H1 (cell line): ENCODE data around the gene HABP2. TPM values are rescaled to one million over a fixed set of nuclear protein-coding genes. Genes with fewer than 3 reads are reported as not detected.

Experiments used
- CTCF ChIA-PET: fragments of 300-600 bp; sonication (Branson Sonifier 250); formaldehyde crosslinking; loops from one replicate; lab custom pipeline; 2021; ENCODE audit not compliant: partially characterized antibody; lab: Charles Lee
- POLR2A ChIA-PET: fragments of 300-600 bp; sonication (Branson Sonifier 250); formaldehyde crosslinking; loops from one replicate; lab custom pipeline; 2021; ENCODE audit warnings: inconsistent platforms; ENCODE audit not compliant: partially characterized antibody; lab: Charles Lee
- DNase-seq, 2 experiments: peaks; one replicate each; pipeline versions ENCODE4 v3.0.0 to v3.0.0-alpha.2; 2010 to 2022; ENCODE audit warnings: low spot score in 2 of 2, low read depth in 1 of 2, mixed read lengths in 1 of 2
- FAIRE-seq: peaks from 2 replicates; lab custom pipeline; 2011; peaks lifted over from hg19 to GRCh38; lab: Jason Lieb, UNC
- H2AFZ ChIP-seq: 2 replicates; pipeline ENCODE4 v1.8.1; 2012; ENCODE audit warnings: low read length, inconsistent platforms
- H2AK5ac ChIP-seq: 2 replicates; pipeline ENCODE4 v1.6.1; 2013; ENCODE audit warnings: low read depth, low read length
- H2BK120ac ChIP-seq: replicated peaks from 2 replicates; pipeline ENCODE3; 2013; ENCODE audit warnings: low read depth, low read length, inconsistent platforms
- H2BK12ac ChIP-seq: 2 replicates; pipeline ENCODE4 v1.6.1; 2013; ENCODE audit warnings: low read depth, low read length
- H2BK15ac ChIP-seq: 2 replicates; pipeline ENCODE4 v1.6.1; 2013; ENCODE audit warnings: low read length
- H2BK20ac ChIP-seq: 2 replicates; pipeline ENCODE4 v1.6.1; 2013; ENCODE audit warnings: low read length
- H2BK5ac ChIP-seq: 2 replicates; pipeline ENCODE4 v1.6.1; 2013; ENCODE audit warnings: low read depth, low read length
- H3K14ac ChIP-seq: 2 replicates; pipeline ENCODE4 v1.6.1; 2013; ENCODE audit warnings: inconsistent platforms; ENCODE audit not compliant: insufficient read length
- H3K18ac ChIP-seq: 2 replicates; pipeline ENCODE4 v1.6.1; 2013; ENCODE audit warnings: low read length; ENCODE audit errors: extremely low read depth
- H3K23ac ChIP-seq: 2 replicates; pipeline ENCODE4 v1.6.1; 2013; ENCODE audit warnings: inconsistent platforms; ENCODE audit not compliant: insufficient read length
- H3K23me2 ChIP-seq: 2 replicates; pipeline ENCODE4 v1.6.1; 2013; ENCODE audit warnings: low read depth, low read length
- H3K27ac ChIP-seq: 2 replicates; pipeline ENCODE4 v1.6.1; 2011; ENCODE audit warnings: low read depth, low read length, inconsistent platforms
- H3K27me3 ChIP-seq, 4 experiments: replicated peaks in 1 of 4; 1 replicate in 1 of 4; 2 replicates in 3 of 4; pipeline versions ENCODE4 v1.6.1 to v1.8.1; 2011 to 2013; ENCODE audit warnings: low read length in 3 of 4, mild to moderate bottlenecking in 3 of 4, inconsistent platforms in 2 of 4, mixed read lengths in 2 of 4, moderate library complexity in 1 of 4; ENCODE audit not compliant: control insufficient read depth in 3 of 4, insufficient read depth in 3 of 4; ENCODE audit errors: extremely low read depth in 1 of 4
- H3K36me3 ChIP-seq, 4 experiments: 2 replicates each; pipeline versions ENCODE4 v1.6.1 to v1.8.1; 2011 to 2013; ENCODE audit warnings: mild to moderate bottlenecking in 4 of 4, low read length in 3 of 4, moderate library complexity in 2 of 4, control low read depth in 1 of 4, inconsistent platforms in 1 of 4; ENCODE audit not compliant: insufficient read depth in 4 of 4, control insufficient read depth in 2 of 4
- H3K4ac ChIP-seq: replicated peaks from 2 replicates; pipeline ENCODE3; 2013; ENCODE audit warnings: low read length, low read depth, mixed read lengths, inconsistent platforms; ENCODE audit not compliant: insufficient read length
- H3K4me1 ChIP-seq, 4 experiments: replicated peaks in 1 of 4; 1 replicate in 1 of 4; 2 replicates in 3 of 4; pipeline versions ENCODE4 v1.6.1 to v1.8.1; 2011 to 2013; ENCODE audit warnings: low read length in 3 of 4, inconsistent platforms in 2 of 4, mixed read lengths in 1 of 4; ENCODE audit not compliant: insufficient read depth in 4 of 4, control insufficient read depth in 3 of 4
- H3K4me2 ChIP-seq, 2 experiments: 2 replicates each; pipeline versions ENCODE4 v1.6.1 to v1.8.1; 2011 to 2013; ENCODE audit warnings: low read depth in 2 of 2, low read length in 2 of 2, control low read depth in 1 of 2, inconsistent platforms in 1 of 2, mild to moderate bottlenecking in 1 of 2; ENCODE audit not compliant: insufficient read depth in 1 of 2
- H3K4me3 ChIP-seq, 4 experiments: fragments of 200-600, 300-600 bp in 1 of 4; sonication (generic), shearing (Covaris generic), sonication (Bioruptor Twin) in 1 of 4; 2 replicates each; pipeline versions ENCODE4 v1.5.1 to v1.8.1; 2011 to 2016; ENCODE audit warnings: low read length in 4 of 4, low read depth in 3 of 4, control low read depth in 2 of 4, inconsistent platforms in 2 of 4, mild to moderate bottlenecking in 2 of 4, mixed read lengths in 1 of 4, moderate library complexity in 1 of 4; ENCODE audit not compliant: insufficient read depth in 2 of 4; ENCODE audit errors: extremely low read depth in 1 of 4
- H3K56ac ChIP-seq: replicated peaks from 2 replicates; pipeline ENCODE3; 2013; ENCODE audit warnings: low read depth, mild to moderate bottlenecking, mixed read lengths, low read length, inconsistent platforms; ENCODE audit not compliant: insufficient read length
- H3K79me1 ChIP-seq: 2 replicates; pipeline ENCODE4 v1.6.1; 2013; ENCODE audit warnings: low read depth, low read length, control low read depth
- H3K79me2 ChIP-seq, 2 experiments: 2 replicates each; pipeline versions ENCODE4 v1.6.1 to v1.8.1; 2012 to 2013; ENCODE audit warnings: low read length in 2 of 2, mild to moderate bottlenecking in 2 of 2, inconsistent platforms in 1 of 2; ENCODE audit not compliant: insufficient read depth in 2 of 2, control insufficient read depth in 1 of 2
- H3K9ac ChIP-seq, 4 experiments: replicated peaks in 1 of 4; 1 replicate in 1 of 4; 2 replicates in 3 of 4; pipeline versions ENCODE4 v1.6.1 to v1.8.1; 2011 to 2013; ENCODE audit warnings: low read depth in 3 of 4, low read length in 3 of 4, control low read depth in 2 of 4, mild to moderate bottlenecking in 2 of 4, moderate library complexity in 2 of 4, inconsistent platforms in 1 of 4; ENCODE audit errors: extremely low read depth in 1 of 4
- H3K9me3 ChIP-seq, 2 experiments: 2 replicates each; pipeline versions ENCODE4 v1.6.1 to v1.8.1; 2012 to 2013; ENCODE audit warnings: mild to moderate bottlenecking in 2 of 2, moderate library complexity in 2 of 2, control low read depth in 1 of 2, inconsistent platforms in 1 of 2, low read depth in 1 of 2, low read length in 1 of 2, mixed read lengths in 1 of 2; ENCODE audit not compliant: insufficient read depth in 2 of 2
- H4K20me1 ChIP-seq, 2 experiments: replicated peaks in 1 of 2; 2 replicates each; pipeline versions ENCODE3 to v1.8.1; 2011 to 2013; ENCODE audit warnings: inconsistent platforms in 2 of 2, low read length in 2 of 2, mild to moderate bottlenecking in 1 of 2; ENCODE audit not compliant: insufficient read depth in 2 of 2, control insufficient read depth in 1 of 2
- H4K5ac ChIP-seq: 2 replicates; pipeline ENCODE4 v1.6.1; 2013; ENCODE audit warnings: low read length, low read depth, mixed read lengths, inconsistent platforms; ENCODE audit not compliant: insufficient read length
- H4K8ac ChIP-seq: 2 replicates; pipeline ENCODE4 v1.8.0; 2013; ENCODE audit warnings: mild to moderate bottlenecking, moderate library complexity, low read length, inconsistent platforms; ENCODE audit not compliant: insufficient read depth; ENCODE audit errors: extremely low read depth
- H4K91ac ChIP-seq: replicated peaks from 2 replicates; pipeline ENCODE3; 2013; ENCODE audit warnings: low read length, mixed read lengths, inconsistent platforms; ENCODE audit not compliant: insufficient read length
- CTBP2 ChIP-seq: IDR thresholded peaks from 2 replicates; pipeline ENCODE4 v1.7.0; 2011; ENCODE audit warnings: borderline replicate concordance, mild to moderate bottlenecking, moderate library complexity, mixed read lengths, low read length; ENCODE audit not compliant: insufficient read depth, insufficient read length
- CTCF ChIP-seq, 3 experiments: IDR thresholded peaks; 1 replicate in 2 of 3; 2 replicates in 1 of 3; pipeline versions ENCODE4 v1.5.1 to v1.6.1; 2011; ENCODE audit warnings: low read length in 3 of 3, mild to moderate bottlenecking in 3 of 3, inconsistent platforms in 2 of 3, low read depth in 1 of 3, moderate library complexity in 1 of 3; ENCODE audit not compliant: insufficient read depth in 1 of 3; ENCODE audit errors: control extremely low read depth in 1 of 3
- E2F6 ChIP-seq: IDR thresholded peaks from 2 replicates; pipeline ENCODE4 v1.6.1; 2012; ENCODE audit warnings: inconsistent platforms
- KDM5A ChIP-seq: fragments of 200-600 bp; IDR thresholded peaks from 2 replicates; pipeline ENCODE4 v1.7.1; 2012; ENCODE audit warnings: mild to moderate bottlenecking, low read length, inconsistent platforms, mixed read lengths
- SAP30 ChIP-seq: fragments of 300-600 bp; sonication (generic); IDR thresholded peaks from 2 replicates; pipeline ENCODE4 v1.7.1; 2012; ENCODE audit warnings: low read length, moderate library complexity, mild to moderate bottlenecking, inconsistent platforms; ENCODE audit not compliant: insufficient read depth, insufficient replicate concordance
- SP1 ChIP-seq: IDR thresholded peaks from 2 replicates; pipeline ENCODE4 v1.6.1; 2011; ENCODE audit warnings: low read depth, low read length
- SRF ChIP-seq: IDR thresholded peaks from 2 replicates; pipeline ENCODE4 v1.6.1; 2011; ENCODE audit warnings: mild to moderate bottlenecking, low read depth, low read length, moderate library complexity
- SUZ12 ChIP-seq: fragments of 200-600 bp; sonication (generic); IDR thresholded peaks from 2 replicates; pipeline ENCODE4 v1.6.1; 2012; ENCODE audit warnings: mild to moderate bottlenecking, inconsistent platforms, low read length, moderate library complexity, mixed read lengths
- TAF1 ChIP-seq: IDR thresholded peaks from 2 replicates; pipeline ENCODE4 v1.6.1; 2011; ENCODE audit warnings: mild to moderate bottlenecking, low read depth, low read length
- TEAD4 ChIP-seq: IDR thresholded peaks from 2 replicates; pipeline ENCODE4 v1.6.1; 2012; ENCODE audit warnings: low read depth, low read length, inconsistent platforms, mixed read lengths
- ZNF274 ChIP-seq: IDR thresholded peaks from 2 replicates; pipeline ENCODE4 v1.7.0; 2012; ENCODE audit warnings: low read length, borderline replicate concordance; ENCODE audit errors: extremely low read depth
- WGBS, 2 experiments: shearing (Covaris generic) in 1 of 2; methylation state at CpG; one replicate each; pipeline versions ENCODE4 v1.1.6 to v1.1.7; 2013 to 2015; ENCODE audit warnings: low lambda C conversion rate in 2 of 2, mixed read lengths in 2 of 2, inconsistent platforms in 1 of 2, low coverage in 1 of 2, missing lambda C conversion rate in 1 of 2; ENCODE audit not compliant: insufficient replicate concordance in 2 of 2, insufficient coverage in 1 of 2, insufficient read length in 1 of 2; ENCODE audit errors: extremely low coverage in 1 of 2, missing lambda C conversion rate in 1 of 2; 5-methylcytosine and 5-hydroxymethylcytosine counted together
- polyA plus RNA-seq, 7 experiments: library from polyadenylated mRNA; depleted of rRNA in 3 of 7; stranded (reverse) in 5 of 7; unstranded in 2 of 7; fragments of >200 nt in 5 of 7; fragments of 200-250 nt in 2 of 7; gene quantifications; 1 replicate in 5 of 7; 2 replicates in 1 of 7; 4 replicates in 1 of 7; pipeline versions ENCODE4 v1.2.1 to v1.2.3, GENCODE V29; 2011 to 2013; ENCODE audit warnings: missing spikeins in 2 of 7, mixed read lengths in 2 of 7
- total RNA-seq: library from RNA; stranded (reverse); fragmentation: NEBNext Ultra II Directional; extraction: Animal tissue kit (Norgen Biotek cat#: 25700); gene quantifications from 2 replicates; pipeline ENCODE4 v1.2.1, GENCODE V29; 2021

HABP2 gene
- total and polyA plus RNA-seq, 2 of the 8 experiments (the other 6 are each of a cell fraction or from before 2014, with no cell fraction given), result not detected

GRCh38 chr10:113618338-113618737 lies 65.5 kb downstream of the HABP2 start:
- Histone ChIP-seq H4K20me1 (no peaks in the 10 kb centered on the region), H4K8ac (no peak overlapping the region)
- 87% methylated on average over 7 of the region's 7 CpGs; no CpG with 5 or more reads in 1 of the 2 experiments for WGBS, 2 experiments
- TF ChIP-seq KDM5A (no peak), CTCF (IDR thresholded peaks at IDR 0.05; ENCODE audit: control extremely low read depth in 1 of 3, insufficient read depth in 1 of 3, low read depth in 1 of 3, low read length in 3 of 3) (no peak), TEAD4 (no peak), SUZ12 (no peak), E2F6 (no peak), ZNF274 (no peak), SRF (no peak), SP1 (no peak), CTBP2 (no peak), SAP30 (no peak), TAF1 (no peak)

More at GRCh38 chr10:113618338-113618737, 65.5 kb downstream of the HABP2 start:
- Histone ChIP-seq H3K23ac (no peak overlapping the region), H3K36me3 (no peaks in the 10 kb centered on the region), H3K79me2 (no peaks in the 10 kb centered on the region), H3K4me2 (no peak overlapping the region), H3K27me3 (peaks cover 0 to 9% (median 0%) of the 10 kb centered on the region in 4 experiments; a peak in 2 of 7 replicates), H3K56ac (no peak overlapping the region), H3K79me1 (no peaks in the 10 kb centered on the region), H4K5ac (no peak overlapping the region), H2AFZ (no peak overlapping the region), H3K4ac (no peak overlapping the region), H3K18ac (no peak overlapping the region), H3K23me2 (peaks cover 3% of the 10 kb centered on the region; the same call in 1 of the 2 replicates), H4K91ac (no peak overlapping the region), H3K14ac (no peak overlapping the region), H3K9ac (no peak overlapping the region), H3K4me3 (no peak overlapping the region), H2BK5ac (no peak overlapping the region), H2BK12ac (no peak overlapping the region), H2BK120ac (no peak overlapping the region), H3K4me1 (peaks cover 2 to 35% (median 29%) of the 10 kb centered on the region in 4 experiments), H3K9me3 (no peaks in the 10 kb centered on the region), H2BK15ac (no peak overlapping the region), H2BK20ac (no peak overlapping the region), H2AK5ac (no peak overlapping the region), H3K27ac (no peak overlapping the region)
- FAIRE-seq, result no peak
- ChIA-PET CTCF (interaction anchor here (0.6 to 4.2 kb wide), 2 partner anchors 8 to 16 kb away, joined by 4 to 47 read pairs; no protein-coding TSS in a partner anchor), POLR2A (no interaction called here)
- DNase-seq, result no peak
